PFSK-1 (cell line): ENCODE results near the gene GFRAL.

ENCODE experiments used
- FOXP2 ChIP-seq: optimal IDR thresholded peaks from 2 replicates; pipeline ENCODE3; 2011; ENCODE audit warnings: borderline replicate concordance, control low read depth, inconsistent platforms; ENCODE audit not compliant: insufficient read depth; ENCODE audit errors: extremely low read length, extremely low read depth
- POLR2AphosphoS5 ChIP-seq: IDR thresholded peaks from 2 replicates; pipeline ENCODE4 v1.6.1; 2012; ENCODE audit warnings: low read depth, mild to moderate bottlenecking, control low read depth, low read length, moderate library complexity
- REST ChIP-seq, 2 experiments: IDR thresholded peaks; 2 replicates each; pipeline versions ENCODE4 v1.6.1 to v1.8.0; 2011 to 2012; ENCODE audit warnings: low read depth in 2 of 2, low read length in 2 of 2, control low read depth in 1 of 2, inconsistent platforms in 1 of 2, mild to moderate bottlenecking in 1 of 2, moderate library complexity in 1 of 2; ENCODE audit not compliant: insufficient read depth in 1 of 2
- SIN3A ChIP-seq: IDR thresholded peaks from 2 replicates; pipeline ENCODE4 v1.6.1; 2012; ENCODE audit warnings: mild to moderate bottlenecking, low read length, moderate library complexity, borderline replicate concordance; ENCODE audit not compliant: insufficient read depth
- TAF1 ChIP-seq: IDR thresholded peaks from 2 replicates; pipeline ENCODE4 v1.6.1; 2012; ENCODE audit warnings: low read length, control low read depth, borderline replicate concordance; ENCODE audit not compliant: insufficient read depth

GFRAL gene

GRCh38 chr6:55449225-55449624 is 122.0 kb downstream of the GFRAL start:
- TF ChIP-seq FOXP2 (no peak), TAF1 (no peak), REST (IDR thresholded peaks at IDR 0.05; ENCODE audit: insufficient read depth in 1 of 2, low read depth in 2 of 2, low read length in 2 of 2) (no peak), POLR2AphosphoS5 (no peak), SIN3A (no peak)

DNA sequence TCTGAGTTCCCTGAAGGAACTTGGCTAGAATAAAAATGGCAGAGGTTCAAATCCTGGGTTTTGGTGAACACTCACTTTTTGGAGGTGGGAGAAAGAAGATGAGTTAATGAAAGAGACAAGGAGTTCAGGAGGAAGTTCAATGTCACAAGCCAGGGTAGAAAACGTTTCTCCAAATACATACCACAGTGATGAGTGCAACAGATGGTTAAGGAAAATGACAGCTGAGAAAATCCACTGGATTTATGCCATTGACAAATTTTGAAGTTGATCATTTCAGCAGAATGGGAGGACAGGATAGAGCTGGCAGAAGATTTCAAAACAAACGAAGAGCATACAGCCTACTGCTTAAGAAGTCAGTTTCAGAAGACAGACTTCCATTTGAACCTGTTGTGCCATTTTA is 122.7 kb downstream of the GFRAL start:
- TF ChIP-seq SIN3A (no peak), REST (IDR thresholded peaks at IDR 0.05; ENCODE audit: insufficient read depth in 1 of 2, low read depth in 2 of 2, low read length in 2 of 2) (no peak), TAF1 (no peak), POLR2AphosphoS5 (no peak), FOXP2 (no peak)
